Neuronal stem cell (in vitro differentiated cells): ENCODE measurements around the gene SRRM4.

Experiments
- DNase-seq: peaks from one replicate; pipeline ENCODE4 v3.0.0-alpha.2; 2013; ENCODE audit warnings: low spot score
- H2AFZ ChIP-seq: one replicate; pipeline ENCODE4 v1.6.1; 2013; ENCODE audit warnings: mild to moderate bottlenecking, low read length, inconsistent platforms
- H2AK5ac ChIP-seq: 2 replicates; pipeline ENCODE4 v1.6.1; 2013; ENCODE audit warnings: low read depth, mild to moderate bottlenecking, inconsistent platforms, low read length, moderate library complexity, mixed read lengths
- H2BK120ac ChIP-seq: 2 replicates; pipeline ENCODE4 v1.6.1; 2013; ENCODE audit warnings: low read depth, mild to moderate bottlenecking, inconsistent platforms, low read length, moderate library complexity, mixed read lengths
- H2BK12ac ChIP-seq: one replicate; pipeline ENCODE4 v1.6.1; 2013; ENCODE audit warnings: low read length, inconsistent platforms
- H2BK15ac ChIP-seq: 2 replicates; pipeline ENCODE4 v1.6.1; 2013; ENCODE audit warnings: mild to moderate bottlenecking, low read length, inconsistent platforms, mixed read lengths
- H2BK5ac ChIP-seq: one replicate; pipeline ENCODE4 v1.6.1; 2013; ENCODE audit warnings: inconsistent platforms, mild to moderate bottlenecking, low read length, moderate library complexity
- H3K14ac ChIP-seq: one replicate; pipeline ENCODE4 v1.6.1; 2013; ENCODE audit warnings: low read length, inconsistent platforms
- H3K18ac ChIP-seq: 2 replicates; pipeline ENCODE4 v1.6.1; 2013; ENCODE audit warnings: low read length, inconsistent platforms
- H3K23ac ChIP-seq: 2 replicates; pipeline ENCODE4 v1.6.1; 2013; ENCODE audit warnings: low read depth, mild to moderate bottlenecking, mixed read lengths, low read length, inconsistent platforms; ENCODE audit not compliant: poor library complexity
- H3K27ac ChIP-seq: replicated peaks from 3 replicates; pipeline ENCODE4 v1.5.1; 2013; ENCODE audit warnings: low read length, inconsistent platforms
- H3K27me3 ChIP-seq, 3 experiments: 2 replicates each; pipeline ENCODE4 v1.6.1; 2013; ENCODE audit warnings: low read length in 3 of 3, mild to moderate bottlenecking in 2 of 3, inconsistent platforms in 1 of 3, low read depth in 1 of 3, mixed read lengths in 1 of 3, moderate library complexity in 1 of 3; ENCODE audit not compliant: control insufficient read depth in 3 of 3, insufficient read depth in 3 of 3
- H3K36me3 ChIP-seq, 2 donors: replicated peaks in 1 of 2; 2 replicates each; pipeline ENCODE4 v1.6.1; 2013; ENCODE audit warnings: low read length in 2 of 2; ENCODE audit not compliant: control insufficient read depth in 2 of 2, insufficient read depth in 2 of 2
- H3K4ac ChIP-seq: 2 replicates; pipeline ENCODE4 v1.6.1; 2013; ENCODE audit warnings: inconsistent platforms, mild to moderate bottlenecking, low read length, moderate library complexity
- H3K4me1 ChIP-seq, 2 donors: 1 replicate in 1 of 2; 2 replicates in 1 of 2; pipeline ENCODE4 v1.6.1; 2013; ENCODE audit warnings: low read length in 2 of 2, low read depth in 1 of 2; ENCODE audit not compliant: control insufficient read depth in 2 of 2, insufficient read depth in 1 of 2
- H3K4me2 ChIP-seq: one replicate; pipeline ENCODE4 v1.6.1; 2013; ENCODE audit warnings: mild to moderate bottlenecking, low read length, inconsistent platforms; ENCODE audit not compliant: insufficient read depth, poor library complexity, severe bottlenecking
- H3K4me3 ChIP-seq, 2 donors: 2 replicates each; pipeline ENCODE4 v1.5.1; 2013; ENCODE audit warnings: low read length in 2 of 2, mild to moderate bottlenecking in 2 of 2, inconsistent platforms in 1 of 2, moderate library complexity in 1 of 2
- H3K79me1 ChIP-seq: one replicate; pipeline ENCODE4 v1.6.1; 2013; ENCODE audit warnings: low read depth, mild to moderate bottlenecking, inconsistent platforms, low read length, moderate library complexity
- H3K9ac ChIP-seq: one replicate; pipeline ENCODE4 v1.6.1; 2013; ENCODE audit warnings: mild to moderate bottlenecking, low read depth, low read length, inconsistent platforms; ENCODE audit not compliant: poor library complexity
- H3K9me3 ChIP-seq, 2 donors: replicated peaks in 1 of 2; 2 replicates each; pipeline versions ENCODE3 to v1.6.1; 2013; ENCODE audit warnings: low read length in 2 of 2, mild to moderate bottlenecking in 2 of 2, inconsistent platforms in 1 of 2, low read depth in 1 of 2, mixed read lengths in 1 of 2, moderate library complexity in 1 of 2; ENCODE audit not compliant: control insufficient read depth in 2 of 2, insufficient read depth in 1 of 2
- H4K8ac ChIP-seq: one replicate; pipeline ENCODE4 v1.6.1; 2013; ENCODE audit warnings: low read depth, mild to moderate bottlenecking, inconsistent platforms, low read length, moderate library complexity
- H4K91ac ChIP-seq: one replicate; pipeline ENCODE4 v1.6.1; 2013; ENCODE audit warnings: low read length, low read depth, mild to moderate bottlenecking, inconsistent platforms; ENCODE audit not compliant: poor library complexity
- WGBS, 2 donors: extraction: QIAGEN DNeasy Blood & Tissue Kit; methylation state at CpG; one replicate each; pipeline ENCODE4 v1.1.7; 2013; ENCODE audit warnings: missing lambda C conversion rate in 2 of 2, mixed read lengths in 1 of 2; ENCODE audit not compliant: insufficient read length in 2 of 2, insufficient replicate concordance in 1 of 2; ENCODE audit errors: extremely low coverage in 2 of 2; 5-methylcytosine and 5-hydroxymethylcytosine counted together

The SRRM4 gene

GRCh38 chr12:119014368-119014767, 33.0 kb downstream of the SRRM4 start:
- no CpG with 5 or more reads among the region's 1 CpG for WGBS, 2 donors
- Histone ChIP-seq H3K14ac (no peak overlapping the region), H3K4me2 (no peak overlapping the region), H3K27ac (no peak overlapping the region), H3K4me3 (no peak overlapping the region), H3K27me3 (peaks cover 0 to 2% (median 0%) of the 10 kb centered on the region in 3 experiments), H2BK120ac (no peak overlapping the region), H3K79me1 (no peaks in the 10 kb centered on the region), H3K4ac (no peak overlapping the region), H3K9ac (no peak overlapping the region), H4K8ac (no peak overlapping the region), H2AFZ (no peak overlapping the region), H3K23ac (no peak overlapping the region), H2BK12ac (no peak overlapping the region), H2BK15ac (no peak overlapping the region), H2AK5ac (no peak overlapping the region), H4K91ac (no peak overlapping the region), H3K4me1 (peaks cover 0 to 12% of the 10 kb centered on the region in 2 donors), H3K18ac (no peak overlapping the region), H3K36me3 (no peaks in the 10 kb centered on the region), H3K9me3 (no peaks in the 10 kb centered on the region), H2BK5ac (no peak overlapping the region)
- DNase-seq: no peak

- no peak overlapping the region for H3K9ac ChIP-seq
- no peak overlapping the region for H3K27ac ChIP-seq
- H3K4ac ChIP-seq: no peak overlapping the region
- no peak overlapping the region for H2BK5ac ChIP-seq
- no peak overlapping the region for H2AK5ac ChIP-seq
- peaks cover 0 to 11% of the 10 kb centered on the region in 2 donors for H3K4me1 ChIP-seq
- H3K79me1 ChIP-seq: no peaks in the 10 kb centered on the region
- H3K18ac ChIP-seq: no peak overlapping the region
- H4K91ac ChIP-seq: no peak overlapping the region
- H3K36me3 ChIP-seq: no peaks in the 10 kb centered on the region
- H4K8ac ChIP-seq: no peak overlapping the region
- no peaks in the 10 kb centered on the region for H3K9me3 ChIP-seq
- no peaks in the 10 kb centered on the region for H3K27me3 ChIP-seq
- no peak overlapping the region for H3K4me2 ChIP-seq
- H2BK120ac ChIP-seq: no peak overlapping the region
- H2BK12ac ChIP-seq: no peak overlapping the region
- no CpG with 5 or more reads among the region's 2 CpGs for WGBS, 2 donors
- no peak overlapping the region for H3K23ac ChIP-seq
- H3K14ac ChIP-seq: no peak overlapping the region
- no peak overlapping the region for H3K4me3 ChIP-seq
- H2BK15ac ChIP-seq: no peak overlapping the region
- no peak for DNase-seq
- no peak overlapping the region for H2AFZ ChIP-seq
Observed at GRCh38 chr12:119016715-119017114, 35.4 kb downstream of the SRRM4 start.

GRCh38 chr12:119019166-119019565, 37.8 kb downstream of the SRRM4 start:
- Histone ChIP-seq H3K14ac (no peak overlapping the region), H2BK5ac (no peak overlapping the region), H2BK12ac (no peak overlapping the region), H3K27ac (no peak overlapping the region), H3K4me2 (no peak overlapping the region), H2AFZ (no peak overlapping the region), H2BK15ac (no peak overlapping the region), H3K4me1 (peaks cover 0 to 10% of the 10 kb centered on the region in 2 donors), H4K91ac (no peak overlapping the region), H3K18ac (no peak overlapping the region), H3K79me1 (no peaks in the 10 kb centered on the region), H3K4me3 (no peak overlapping the region), H3K36me3 (no peaks in the 10 kb centered on the region), H3K9ac (no peak overlapping the region), H2BK120ac (no peak overlapping the region), H3K23ac (no peak overlapping the region), H2AK5ac (no peak overlapping the region), H3K4ac (no peak overlapping the region), H4K8ac (no peak overlapping the region), H3K9me3 (no peaks in the 10 kb centered on the region), H3K27me3 (no peaks in the 10 kb centered on the region)
- no peak for DNase-seq
- no CpG with 5 or more reads among the region's 3 CpGs for WGBS, 2 donors

GRCh38 chr12:119020406-119021360, 39.3 kb downstream of the SRRM4 start:
- no peaks in the 10 kb centered on the region for H3K9me3 ChIP-seq
- peaks cover 0 to 15% of the 10 kb centered on the region in 2 donors for H3K4me1 ChIP-seq
- peak; percentile 69 for DNase-seq

More at GRCh38 chr12:119020406-119021360, 39.3 kb downstream of the SRRM4 start:
- H3K79me1 ChIP-seq: no peaks in the 10 kb centered on the region
- WGBS, 2 donors: no CpG with 5 or more reads among the region's 21 CpGs
- no peak overlapping the region for H3K23ac ChIP-seq
- H3K27ac ChIP-seq: no peak overlapping the region
- no peak overlapping the region for H4K8ac ChIP-seq
- no peak overlapping the region for H3K9ac ChIP-seq
- no peak overlapping the region for H3K14ac ChIP-seq
- no peaks in the 10 kb centered on the region for H3K27me3 ChIP-seq
- H3K18ac ChIP-seq: no peak overlapping the region
- no peaks in the 10 kb centered on the region for H3K36me3 ChIP-seq
- no peak overlapping the region for H2BK15ac ChIP-seq
- H3K4me2 ChIP-seq: no peak overlapping the region
- no peak overlapping the region for H2AFZ ChIP-seq
- H2BK5ac ChIP-seq: no peak overlapping the region
- no peak overlapping the region for H3K4me3 ChIP-seq
- H3K4ac ChIP-seq: no peak overlapping the region
- H4K91ac ChIP-seq: no peak overlapping the region
- H2BK12ac ChIP-seq: no peak overlapping the region
- no peak overlapping the region for H2AK5ac ChIP-seq
- H2BK120ac ChIP-seq: no peak overlapping the region
